SK-N-SH treated with all-trans-retinoic acid at 6 μM for 48 hours (cell line): ENCODE measurements around the gene PLXNA4.

Experiments
- ATAC-seq: fragments of 200-7000 bp; cut with Tn5 transposase; 3 replicates; pipeline ENCODE4 v1.9.1; 2020; ENCODE audit warnings: mild to moderate bottlenecking, moderate library complexity
- ARNTL ChIP-seq: fragments of 450-650 bp; formaldehyde crosslinking; IDR thresholded peaks from 2 replicates; pipeline ENCODE4 v1.5.0; 2020; ENCODE audit warnings: low read depth, mild to moderate bottlenecking, moderate library complexity, borderline replicate concordance
- BACH2 ChIP-seq: fragments of 250-450 bp; sonication (Bioruptor Pico); IDR thresholded peaks from 2 replicates; pipeline ENCODE4 v1.9.0; 2021; ENCODE audit warnings: mild to moderate bottlenecking, borderline replicate concordance
- CSDC2 ChIP-seq: fragments of 250-450 bp; sonication (Bioruptor Pico); IDR thresholded peaks from 2 replicates; pipeline ENCODE4 v1.5.0; 2020; ENCODE audit warnings: mild to moderate bottlenecking, moderate library complexity
- ESRRG ChIP-seq: fragments of 250-450 bp; sonication (Bioruptor Pico); IDR thresholded peaks from 2 replicates; pipeline ENCODE4 v1.6.1; 2021; ENCODE audit warnings: mild to moderate bottlenecking
- GLIS3 ChIP-seq: fragments of 250-450 bp; sonication (Bioruptor Pico); IDR thresholded peaks from 2 replicates; pipeline ENCODE4 v1.5.0; 2020; ENCODE audit warnings: mild to moderate bottlenecking, moderate library complexity
- ISL1 ChIP-seq: fragments of 250-450 bp; sonication (Bioruptor Pico); IDR thresholded peaks from 2 replicates; pipeline ENCODE4 v2.1.2; 2022; ENCODE audit warnings: mild to moderate bottlenecking, moderate library complexity
- OSR1 ChIP-seq: fragments of 250-450 bp; sonication (Bioruptor Pico); IDR thresholded peaks from 2 replicates; pipeline ENCODE4 v1.8.0; 2022; ENCODE audit warnings: moderate library complexity, mild to moderate bottlenecking, inconsistent platforms
- RARB ChIP-seq: fragments of 250-450 bp; sonication (Bioruptor Pico); IDR thresholded peaks from 2 replicates; pipeline ENCODE4 v1.8.0; 2021; ENCODE audit warnings: mild to moderate bottlenecking, moderate library complexity
- SNAI2 ChIP-seq: fragments of 250-450 bp; sonication (Bioruptor Pico); IDR thresholded peaks from 2 replicates; pipeline ENCODE4 v1.5.0; 2020; ENCODE audit warnings: mild to moderate bottlenecking, moderate library complexity
- TCF4 ChIP-seq: fragments of 250-450 bp; sonication (Bioruptor Pico); IDR thresholded peaks from 2 replicates; pipeline ENCODE4 v1.8.0; 2021; ENCODE audit warnings: mild to moderate bottlenecking, moderate library complexity, borderline replicate concordance
- ZC3H10 ChIP-seq: fragments of 250-450 bp; sonication (Bioruptor Pico); IDR thresholded peaks from 2 replicates; pipeline ENCODE4 v1.5.1; 2021; ENCODE audit warnings: mild to moderate bottlenecking, moderate library complexity
- ZFP3 ChIP-seq: fragments of 250-450 bp; sonication (Bioruptor Pico); IDR thresholded peaks from 2 replicates; pipeline ENCODE4 v1.5.0; 2020; ENCODE audit warnings: mild to moderate bottlenecking, moderate library complexity
- ZFP30 ChIP-seq: fragments of 450-650 bp; formaldehyde crosslinking; IDR thresholded peaks from 2 replicates; pipeline ENCODE4 v1.5.0; 2022; ENCODE audit warnings: mild to moderate bottlenecking, moderate library complexity
- ZNF565 ChIP-seq: fragments of 450-650 bp; formaldehyde crosslinking; conservative IDR thresholded peaks from 2 replicates; pipeline ENCODE4 v1.5.0; 2020; ENCODE audit warnings: low read depth, mild to moderate bottlenecking, moderate library complexity
- ZNF70 ChIP-seq: fragments of 450-650 bp; formaldehyde crosslinking; IDR thresholded peaks from 2 replicates; pipeline ENCODE4 v1.5.0; 2020; ENCODE audit warnings: mild to moderate bottlenecking, moderate library complexity
- ZNF8 ChIP-seq: fragments of 450-650 bp; formaldehyde crosslinking; IDR thresholded peaks from 2 replicates; pipeline ENCODE4 v1.5.0; 2020; ENCODE audit warnings: mild to moderate bottlenecking, moderate library complexity
- TF ChIP-seq, protein P1 (sequence below): fragments of 250-450 bp; sonication (Bioruptor Pico); IDR thresholded peaks from 2 replicates; pipeline ENCODE4 v1.5.1; 2020; ENCODE audit warnings: low read depth, mild to moderate bottlenecking, moderate library complexity
- TF ChIP-seq, protein P2 (sequence below): fragments of 250-450 bp; sonication (Bioruptor Pico); IDR thresholded peaks from 2 replicates; pipeline ENCODE4 v1.8.0; 2020; ENCODE audit warnings: mild to moderate bottlenecking, moderate library complexity, borderline replicate concordance
- TF ChIP-seq, protein P3 (sequence below): fragments of 250-450 bp; sonication (Bioruptor Pico); IDR thresholded peaks from 2 replicates; pipeline ENCODE4 v1.5.1; 2021; ENCODE audit warnings: mild to moderate bottlenecking, moderate library complexity
- TF ChIP-seq, protein P4 (sequence below): fragments of 250-450 bp; sonication (Bioruptor Pico); IDR thresholded peaks from 2 replicates; pipeline ENCODE4 v1.5.0; 2020; ENCODE audit warnings: mild to moderate bottlenecking, moderate library complexity
- TF ChIP-seq, protein P5 (sequence below): fragments of 250-450 bp; sonication (Bioruptor Pico); IDR thresholded peaks from 2 replicates; pipeline ENCODE4 v1.8.0; 2021; ENCODE audit warnings: low read depth, mild to moderate bottlenecking, moderate library complexity, borderline replicate concordance

The PLXNA4 gene

DNA sequence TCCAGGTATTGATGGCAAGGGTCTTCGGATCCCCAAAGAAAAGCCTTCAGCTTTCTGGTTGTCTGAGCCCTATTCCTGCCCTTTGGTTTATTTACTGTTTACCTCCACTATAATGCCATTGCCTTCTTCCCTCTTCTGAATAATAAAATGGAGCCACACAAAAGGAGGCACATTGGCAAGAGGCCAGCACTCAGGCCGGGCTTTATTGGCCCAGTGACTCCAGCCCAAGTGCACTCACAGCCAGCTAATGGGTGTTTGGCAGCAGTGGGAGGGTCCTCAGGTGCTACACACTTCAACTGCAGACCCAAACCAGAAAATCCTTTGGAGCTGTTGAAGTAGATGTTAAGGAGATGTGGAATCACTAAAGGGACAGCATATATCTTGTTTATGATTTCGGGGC is 336.0 kb downstream of the PLXNA4 start:
- no peak for ATAC-seq

DNA sequence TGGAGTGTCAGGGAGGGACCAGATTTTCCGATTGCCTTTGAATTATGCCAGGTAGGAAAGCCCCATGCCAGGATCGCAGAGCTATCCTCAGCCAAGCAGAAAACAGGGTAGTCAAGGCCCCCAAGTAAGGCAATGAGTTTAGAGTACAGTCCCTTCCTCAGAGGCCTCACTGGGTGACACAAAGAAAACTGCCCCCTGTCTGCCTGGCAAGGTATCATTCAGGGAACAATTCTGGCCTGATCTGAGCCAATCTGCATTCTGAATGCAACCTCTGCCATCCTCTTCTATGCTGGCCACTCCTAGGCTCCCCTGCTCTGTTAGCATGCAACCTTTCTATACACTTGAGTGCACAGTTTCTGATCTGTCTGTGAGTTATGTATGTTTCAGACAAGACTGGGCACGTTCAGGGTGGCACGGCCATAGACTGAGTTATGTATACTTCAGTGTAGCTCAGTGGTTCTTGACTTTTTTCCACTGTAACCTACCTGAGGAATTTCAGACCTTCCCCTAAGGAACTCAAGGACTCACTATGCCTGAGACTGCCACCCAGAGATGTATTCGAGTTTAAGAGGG is 336.8 kb downstream of the PLXNA4 start:
- TF ChIP-seq ZNF8 (CRISPR knock-in tag) (no peak), ZNF565 (CRISPR knock-in tag) (no peak), BACH2 (no peak), ZC3H10 (no peak), TCF4 (no peak), RARB (CRISPR knock-in tag) (no peak), ZFP30 (CRISPR knock-in tag) (no peak)
- TF ChIP-seq, protein P1, sequence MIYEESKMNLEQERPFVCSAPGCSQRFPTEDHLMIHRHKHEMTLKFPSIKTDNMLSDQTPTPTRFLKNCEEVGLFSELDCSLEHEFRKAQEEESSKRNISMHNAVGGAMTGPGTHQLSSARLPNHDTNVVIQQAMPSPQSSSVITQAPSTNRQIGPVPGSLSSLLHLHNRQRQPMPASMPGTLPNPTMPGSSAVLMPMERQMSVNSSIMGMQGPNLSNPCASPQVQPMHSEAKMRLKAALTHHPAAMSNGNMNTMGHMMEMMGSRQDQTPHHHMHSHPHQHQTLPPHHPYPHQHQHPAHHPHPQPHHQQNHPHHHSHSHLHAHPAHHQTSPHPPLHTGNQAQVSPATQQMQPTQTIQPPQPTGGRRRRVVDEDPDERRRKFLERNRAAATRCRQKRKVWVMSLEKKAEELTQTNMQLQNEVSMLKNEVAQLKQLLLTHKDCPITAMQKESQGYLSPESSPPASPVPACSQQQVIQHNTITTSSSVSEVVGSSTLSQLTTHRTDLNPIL (CRISPR knock-in tag): no peak
- TF ChIP-seq, protein P2, sequence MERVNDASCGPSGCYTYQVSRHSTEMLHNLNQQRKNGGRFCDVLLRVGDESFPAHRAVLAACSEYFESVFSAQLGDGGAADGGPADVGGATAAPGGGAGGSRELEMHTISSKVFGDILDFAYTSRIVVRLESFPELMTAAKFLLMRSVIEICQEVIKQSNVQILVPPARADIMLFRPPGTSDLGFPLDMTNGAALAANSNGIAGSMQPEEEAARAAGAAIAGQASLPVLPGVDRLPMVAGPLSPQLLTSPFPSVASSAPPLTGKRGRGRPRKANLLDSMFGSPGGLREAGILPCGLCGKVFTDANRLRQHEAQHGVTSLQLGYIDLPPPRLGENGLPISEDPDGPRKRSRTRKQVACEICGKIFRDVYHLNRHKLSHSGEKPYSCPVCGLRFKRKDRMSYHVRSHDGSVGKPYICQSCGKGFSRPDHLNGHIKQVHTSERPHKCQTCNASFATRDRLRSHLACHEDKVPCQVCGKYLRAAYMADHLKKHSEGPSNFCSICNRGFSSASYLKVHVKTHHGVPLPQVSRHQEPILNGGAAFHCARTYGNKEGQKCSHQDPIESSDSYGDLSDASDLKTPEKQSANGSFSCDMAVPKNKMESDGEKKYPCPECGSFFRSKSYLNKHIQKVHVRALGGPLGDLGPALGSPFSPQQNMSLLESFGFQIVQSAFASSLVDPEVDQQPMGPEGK (CRISPR knock-in tag): no peak
- no peak for ATAC-seq

More for the DNA sequence above, 336.0 kb downstream of the PLXNA4 start:
- TF ChIP-seq ISL1 (CRISPR knock-in tag) (no peak), ARNTL (CRISPR knock-in tag) (no peak), CSDC2 (CRISPR knock-in tag) (no peak), ZNF565 (CRISPR knock-in tag) (no peak), ZNF70 (CRISPR knock-in tag) (no peak)
- TF ChIP-seq, protein P1 (CRISPR knock-in tag): no peak
- TF ChIP-seq, protein P3, sequence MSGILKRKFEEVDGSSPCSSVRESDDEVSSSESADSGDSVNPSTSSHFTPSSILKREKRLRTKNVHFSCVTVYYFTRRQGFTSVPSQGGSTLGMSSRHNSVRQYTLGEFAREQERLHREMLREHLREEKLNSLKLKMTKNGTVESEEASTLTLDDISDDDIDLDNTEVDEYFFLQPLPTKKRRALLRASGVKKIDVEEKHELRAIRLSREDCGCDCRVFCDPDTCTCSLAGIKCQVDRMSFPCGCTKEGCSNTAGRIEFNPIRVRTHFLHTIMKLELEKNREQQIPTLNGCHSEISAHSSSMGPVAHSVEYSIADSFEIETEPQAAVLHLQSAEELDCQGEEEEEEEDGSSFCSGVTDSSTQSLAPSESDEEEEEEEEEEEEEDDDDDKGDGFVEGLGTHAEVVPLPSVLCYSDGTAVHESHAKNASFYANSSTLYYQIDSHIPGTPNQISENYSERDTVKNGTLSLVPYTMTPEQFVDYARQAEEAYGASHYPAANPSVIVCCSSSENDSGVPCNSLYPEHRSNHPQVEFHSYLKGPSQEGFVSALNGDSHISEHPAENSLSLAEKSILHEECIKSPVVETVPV (CRISPR knock-in tag): no peak
- TF ChIP-seq, protein P4, sequence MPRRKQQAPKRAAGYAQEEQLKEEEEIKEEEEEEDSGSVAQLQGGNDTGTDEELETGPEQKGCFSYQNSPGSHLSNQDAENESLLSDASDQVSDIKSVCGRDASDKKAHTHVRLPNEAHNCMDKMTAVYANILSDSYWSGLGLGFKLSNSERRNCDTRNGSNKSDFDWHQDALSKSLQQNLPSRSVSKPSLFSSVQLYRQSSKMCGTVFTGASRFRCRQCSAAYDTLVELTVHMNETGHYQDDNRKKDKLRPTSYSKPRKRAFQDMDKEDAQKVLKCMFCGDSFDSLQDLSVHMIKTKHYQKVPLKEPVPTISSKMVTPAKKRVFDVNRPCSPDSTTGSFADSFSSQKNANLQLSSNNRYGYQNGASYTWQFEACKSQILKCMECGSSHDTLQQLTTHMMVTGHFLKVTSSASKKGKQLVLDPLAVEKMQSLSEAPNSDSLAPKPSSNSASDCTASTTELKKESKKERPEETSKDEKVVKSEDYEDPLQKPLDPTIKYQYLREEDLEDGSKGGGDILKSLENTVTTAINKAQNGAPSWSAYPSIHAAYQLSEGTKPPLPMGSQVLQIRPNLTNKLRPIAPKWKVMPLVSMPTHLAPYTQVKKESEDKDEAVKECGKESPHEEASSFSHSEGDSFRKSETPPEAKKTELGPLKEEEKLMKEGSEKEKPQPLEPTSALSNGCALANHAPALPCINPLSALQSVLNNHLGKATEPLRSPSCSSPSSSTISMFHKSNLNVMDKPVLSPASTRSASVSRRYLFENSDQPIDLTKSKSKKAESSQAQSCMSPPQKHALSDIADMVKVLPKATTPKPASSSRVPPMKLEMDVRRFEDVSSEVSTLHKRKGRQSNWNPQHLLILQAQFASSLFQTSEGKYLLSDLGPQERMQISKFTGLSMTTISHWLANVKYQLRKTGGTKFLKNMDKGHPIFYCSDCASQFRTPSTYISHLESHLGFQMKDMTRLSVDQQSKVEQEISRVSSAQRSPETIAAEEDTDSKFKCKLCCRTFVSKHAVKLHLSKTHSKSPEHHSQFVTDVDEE (CRISPR knock-in tag): no peak

DNA sequence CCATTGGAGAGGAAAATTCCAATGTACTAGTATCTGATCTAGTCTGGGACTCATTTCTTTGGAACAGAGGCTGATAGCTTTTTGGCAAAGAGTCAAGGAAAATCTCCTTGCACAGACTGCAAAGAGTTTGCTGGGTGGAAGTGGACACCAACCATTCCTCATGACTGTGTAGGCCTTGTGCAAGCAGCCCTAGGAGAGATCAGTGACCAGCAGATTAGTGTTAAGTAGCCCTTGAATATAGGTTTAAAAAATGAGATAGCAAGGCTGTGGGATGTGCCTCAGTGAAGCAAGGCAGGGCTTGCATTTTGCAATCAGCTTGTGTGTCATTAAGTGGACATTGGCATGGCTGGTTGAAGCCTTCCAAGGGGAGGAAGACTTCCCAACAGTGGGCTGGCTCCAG is 341.6 kb downstream of the PLXNA4 start:
- ATAC-seq: peak; percentile 24; the same call in 2 of the 3 replicates
- TF ChIP-seq, protein P5, sequence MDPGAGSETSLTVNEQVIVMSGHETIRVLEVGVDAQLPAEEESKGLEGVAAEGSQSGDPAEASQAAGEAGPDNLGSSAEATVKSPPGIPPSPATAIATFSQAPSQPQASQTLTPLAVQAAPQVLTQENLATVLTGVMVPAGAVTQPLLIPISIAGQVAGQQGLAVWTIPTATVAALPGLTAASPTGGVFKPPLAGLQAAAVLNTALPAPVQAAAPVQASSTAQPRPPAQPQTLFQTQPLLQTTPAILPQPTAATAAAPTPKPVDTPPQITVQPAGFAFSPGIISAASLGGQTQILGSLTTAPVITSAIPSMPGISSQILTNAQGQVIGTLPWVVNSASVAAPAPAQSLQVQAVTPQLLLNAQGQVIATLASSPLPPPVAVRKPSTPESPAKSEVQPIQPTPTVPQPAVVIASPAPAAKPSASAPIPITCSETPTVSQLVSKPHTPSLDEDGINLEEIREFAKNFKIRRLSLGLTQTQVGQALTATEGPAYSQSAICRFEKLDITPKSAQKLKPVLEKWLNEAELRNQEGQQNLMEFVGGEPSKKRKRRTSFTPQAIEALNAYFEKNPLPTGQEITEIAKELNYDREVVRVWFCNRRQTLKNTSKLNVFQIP (CRISPR knock-in tag): no peak
- no peak for TF ChIP-seq TCF4
- TF ChIP-seq, protein P2 (CRISPR knock-in tag): no peak
- no peak for TF ChIP-seq ISL1 (CRISPR knock-in tag)
- no peak for TF ChIP-seq ZNF565 (CRISPR knock-in tag)
- TF ChIP-seq ESRRG (CRISPR knock-in tag): no peak
- no peak for TF ChIP-seq ZFP3 (CRISPR knock-in tag)
- no peak for TF ChIP-seq CSDC2 (CRISPR knock-in tag)
- TF ChIP-seq SNAI2 (CRISPR knock-in tag): no peak
- TF ChIP-seq ZNF70 (CRISPR knock-in tag): no peak
- TF ChIP-seq, protein P3 (CRISPR knock-in tag): no peak
- no peak for TF ChIP-seq RARB (CRISPR knock-in tag)
- no peak for TF ChIP-seq OSR1 (CRISPR knock-in tag)
- TF ChIP-seq ARNTL (CRISPR knock-in tag): no peak
- TF ChIP-seq GLIS3 (CRISPR knock-in tag): no peak
- no peak for TF ChIP-seq ZNF8 (CRISPR knock-in tag)
- TF ChIP-seq ZFP30 (CRISPR knock-in tag): no peak
